Keratinocyte (primary cell): ENCODE results near the gene ANKFN1. TPM values are rescaled to one million over a fixed set of nuclear protein-coding genes. Genes with fewer than 3 reads are reported as not detected.

Experiments
- DNase-seq: peaks from one replicate; pipeline ENCODE4 v3.0.0-alpha.2; 2011; ENCODE audit warnings: low read depth, missing footprints, low spot score
- FAIRE-seq: peaks from 2 replicates; lab custom pipeline; 2011; peaks lifted over from hg19 to GRCh38; lab: Jason Lieb, UNC
- H2AFZ ChIP-seq: 2 replicates; pipeline ENCODE4 v1.6.0; 2012; ENCODE audit warnings: low read length, control low read depth, inconsistent platforms; ENCODE audit not compliant: control insufficient read depth
- H3K27ac ChIP-seq: 2 replicates; pipeline ENCODE4 v1.5.1; 2011; ENCODE audit warnings: low read length; ENCODE audit not compliant: control insufficient read depth, insufficient read depth
- H3K27me3 ChIP-seq: 3 replicates; pipeline ENCODE4 v1.6.0; 2011; ENCODE audit warnings: low read length; ENCODE audit not compliant: control insufficient read depth, insufficient read depth; ENCODE audit errors: extremely low read depth
- H3K36me3 ChIP-seq, 2 experiments: 2 replicates in 1 of 2; 3 replicates in 1 of 2; pipeline ENCODE4 v1.5.1; 2011; ENCODE audit warnings: low read length in 2 of 2, mild to moderate bottlenecking in 1 of 2; ENCODE audit not compliant: control insufficient read depth in 2 of 2, insufficient read depth in 2 of 2; ENCODE audit errors: extremely low read depth in 1 of 2
- H3K4me1 ChIP-seq: 3 replicates; pipeline ENCODE4 v1.5.1; 2011; ENCODE audit warnings: low read length; ENCODE audit not compliant: control insufficient read depth, insufficient read depth; ENCODE audit errors: extremely low read depth
- H3K4me2 ChIP-seq: 3 replicates; pipeline ENCODE4 v1.6.0; 2011; ENCODE audit warnings: low read depth, low read length; ENCODE audit not compliant: control insufficient read depth, insufficient read depth; ENCODE audit errors: extremely low read depth
- H3K4me3 ChIP-seq, 3 experiments: fragments of 200-600 bp in 1 of 3; sonication (generic) in 1 of 3; 2 replicates in 2 of 3; 3 replicates in 1 of 3; pipeline ENCODE4 v1.5.1; 2011 to 2016; ENCODE audit warnings: low read length in 3 of 3, mild to moderate bottlenecking in 3 of 3, control low read depth in 2 of 3, inconsistent platforms in 1 of 3, low read depth in 1 of 3, mixed read lengths in 1 of 3, mixed run types in 1 of 3, moderate library complexity in 1 of 3; ENCODE audit not compliant: control insufficient read depth in 2 of 3, insufficient read depth in 2 of 3; ENCODE audit errors: extremely low read depth in 1 of 3
- H3K79me2 ChIP-seq: 2 replicates; pipeline ENCODE4 v1.6.0; 2012; ENCODE audit warnings: low read length; ENCODE audit not compliant: control insufficient read depth, insufficient read depth
- H3K9ac ChIP-seq: 3 replicates; pipeline ENCODE4 v1.6.0; 2011; ENCODE audit warnings: low read length; ENCODE audit not compliant: control insufficient read depth, insufficient read depth; ENCODE audit errors: extremely low read depth
- H3K9me1 ChIP-seq: 3 replicates; pipeline ENCODE4 v1.6.0; 2011; ENCODE audit warnings: low read length; ENCODE audit not compliant: control insufficient read depth, insufficient read depth; ENCODE audit errors: extremely low read depth
- H3K9me3 ChIP-seq: 2 replicates; pipeline ENCODE4 v1.5.1; 2012; ENCODE audit warnings: low read depth, low read length; ENCODE audit not compliant: control insufficient read depth
- H4K20me1 ChIP-seq: 3 replicates; pipeline ENCODE4 v1.6.0; 2011; ENCODE audit warnings: low read length; ENCODE audit not compliant: control insufficient read depth, insufficient read depth; ENCODE audit errors: extremely low read depth
- EZH2 ChIP-seq: IDR thresholded peaks from one replicate; pipeline ENCODE4 v1.6.1; 2012; ENCODE audit warnings: inconsistent platforms, mild to moderate bottlenecking, low read length, moderate library complexity
- dilution Hi-C: fragments of 300-500 bp; cut with MboI; formaldehyde crosslinking; loops from one replicate; pipeline ENCODE4 v1.7.0; 2020; ENCODE audit warnings: low sequenced_read_pairs; ENCODE audit not compliant: extremely low pct_ligation_motif_present
- polyA plus RNA-seq, 5 experiments: library from polyadenylated mRNA; depleted of rRNA in 3 of 5; stranded (reverse) in 3 of 5; stranded (forward) in 1 of 5; unstranded in 1 of 5; fragments of >200 nt; gene quantifications; 1 replicate in 1 of 5; 2 replicates in 3 of 5; 3 replicates in 1 of 5; pipeline versions ENCODE4 v1.2.1 to v1.2.3, GENCODE V29; 2011 to 2012; ENCODE audit warnings: missing spikeins in 2 of 5, low read depth in 1 of 5, low replicate concordance in 1 of 5
- TF ChIP-seq, protein P1 (sequence below), 3 experiments: IDR thresholded peaks in 1 of 3; conservative IDR thresholded peaks in 1 of 3; optimal IDR thresholded peaks in 1 of 3; 2 replicates in 2 of 3; 3 replicates in 1 of 3; pipeline versions ENCODE3 to v1.5.1; 2011; ENCODE audit warnings: low read length in 3 of 3, mild to moderate bottlenecking in 3 of 3, moderate library complexity in 2 of 3, control low read depth in 1 of 3, inconsistent platforms in 1 of 3; ENCODE audit not compliant: insufficient read depth in 2 of 3; ENCODE audit errors: extremely low read depth in 1 of 3

Gene ANKFN1
- polyA plus RNA-seq, 1 donor (not counting 4 experiments of a cell fraction or from before 2014, with no cell fraction given): 0.12 TPM

DNA sequence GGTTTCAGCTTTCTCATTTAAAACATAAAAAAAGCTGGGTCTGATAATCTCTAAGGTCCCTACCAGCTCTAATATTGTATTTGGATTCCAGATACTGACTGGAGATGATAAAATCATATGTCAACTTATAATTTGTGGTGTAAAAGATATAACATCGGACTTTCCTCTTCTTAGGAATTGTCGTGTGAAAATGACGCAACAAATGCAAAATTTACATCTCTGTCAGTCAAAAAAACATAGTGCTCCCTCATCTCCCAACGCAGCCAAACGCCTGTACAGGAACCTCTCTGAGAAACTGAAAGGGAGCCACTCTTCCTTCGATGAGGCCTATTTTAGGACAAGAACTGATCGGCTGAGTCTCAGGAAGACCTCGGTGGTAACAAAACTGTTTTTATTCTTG, 197.3 kb downstream of the ANKFN1 start:
- DNase-seq (no peak), FAIRE-seq (no peak)
- Histone ChIP-seq H3K9ac (no peak overlapping the region), H3K4me3 (no peak overlapping the region), H3K27me3 (no peaks in the 10 kb centered on the region), H3K4me2 (no peak overlapping the region), H3K4me1 (no peaks in the 10 kb centered on the region), H3K79me2 (no peaks in the 10 kb centered on the region), H3K9me3 (no peaks in the 10 kb centered on the region), H3K9me1 (no peaks in the 10 kb centered on the region), H2AFZ (no peak overlapping the region), H3K27ac (no peak overlapping the region), H4K20me1 (no peaks in the 10 kb centered on the region), H3K36me3 (no peaks in the 10 kb centered on the region)
- dilution Hi-C loops: no loop called here
- TF ChIP-seq, protein P1, sequence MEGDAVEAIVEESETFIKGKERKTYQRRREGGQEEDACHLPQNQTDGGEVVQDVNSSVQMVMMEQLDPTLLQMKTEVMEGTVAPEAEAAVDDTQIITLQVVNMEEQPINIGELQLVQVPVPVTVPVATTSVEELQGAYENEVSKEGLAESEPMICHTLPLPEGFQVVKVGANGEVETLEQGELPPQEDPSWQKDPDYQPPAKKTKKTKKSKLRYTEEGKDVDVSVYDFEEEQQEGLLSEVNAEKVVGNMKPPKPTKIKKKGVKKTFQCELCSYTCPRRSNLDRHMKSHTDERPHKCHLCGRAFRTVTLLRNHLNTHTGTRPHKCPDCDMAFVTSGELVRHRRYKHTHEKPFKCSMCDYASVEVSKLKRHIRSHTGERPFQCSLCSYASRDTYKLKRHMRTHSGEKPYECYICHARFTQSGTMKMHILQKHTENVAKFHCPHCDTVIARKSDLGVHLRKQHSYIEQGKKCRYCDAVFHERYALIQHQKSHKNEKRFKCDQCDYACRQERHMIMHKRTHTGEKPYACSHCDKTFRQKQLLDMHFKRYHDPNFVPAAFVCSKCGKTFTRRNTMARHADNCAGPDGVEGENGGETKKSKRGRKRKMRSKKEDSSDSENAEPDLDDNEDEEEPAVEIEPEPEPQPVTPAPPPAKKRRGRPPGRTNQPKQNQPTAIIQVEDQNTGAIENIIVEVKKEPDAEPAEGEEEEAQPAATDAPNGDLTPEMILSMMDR (optimal IDR thresholded peaks at IDR 0.05 in 1 of 3, IDR thresholded peaks at IDR 0.05 in 1 of 3, conservative IDR thresholded peaks at IDR 0.05 in 1 of 3; ENCODE audit: extremely low read depth in 1 of 3, insufficient read depth in 2 of 3, low read length in 3 of 3): no peak
- no peak for TF ChIP-seq EZH2

DNA sequence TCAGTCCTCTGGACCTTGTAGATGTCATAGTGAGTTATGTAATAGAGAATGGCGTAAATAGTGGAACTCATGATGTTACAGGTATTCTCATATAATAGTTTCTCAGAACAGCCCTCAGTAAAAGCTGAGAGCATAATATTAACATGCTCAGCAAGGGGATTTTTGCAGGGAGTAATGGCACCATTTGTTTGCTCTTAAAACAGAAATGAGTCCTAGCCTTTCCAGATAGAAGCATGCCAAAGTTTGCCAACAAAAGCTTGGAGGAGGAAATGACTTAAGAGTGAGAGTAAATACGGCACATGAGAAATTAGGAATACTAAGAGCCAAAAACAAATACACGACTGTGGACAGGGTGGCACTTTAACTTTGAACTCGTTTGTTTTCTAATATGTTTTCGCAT, 198.4 kb downstream of the ANKFN1 start:
- no peak overlapping the region for H3K4me2 ChIP-seq
- no peak for DNase-seq
- FAIRE-seq: no peak
- H3K27me3 ChIP-seq: no peaks in the 10 kb centered on the region
- no peaks in the 10 kb centered on the region for H3K79me2 ChIP-seq
- no peak overlapping the region for H2AFZ ChIP-seq
- no peak overlapping the region for H3K9ac ChIP-seq
- dilution Hi-C loops: no loop called here
- H3K9me3 ChIP-seq: no peaks in the 10 kb centered on the region
- H4K20me1 ChIP-seq: no peaks in the 10 kb centered on the region
- TF ChIP-seq, protein P1 (optimal IDR thresholded peaks at IDR 0.05 in 1 of 3, IDR thresholded peaks at IDR 0.05 in 1 of 3, conservative IDR thresholded peaks at IDR 0.05 in 1 of 3; ENCODE audit: extremely low read depth in 1 of 3, insufficient read depth in 2 of 3, low read length in 3 of 3): no peak
- no peak for TF ChIP-seq EZH2
- no peaks in the 10 kb centered on the region for H3K4me1 ChIP-seq
- H3K9me1 ChIP-seq: no peaks in the 10 kb centered on the region
- no peak overlapping the region for H3K4me3 ChIP-seq
- H3K27ac ChIP-seq: no peak overlapping the region
- H3K36me3 ChIP-seq: no peaks in the 10 kb centered on the region
